H1 (cell line): ENCODE results near the gene CLPTM1L. TPM values are rescaled to one million over a fixed set of nuclear protein-coding genes. Genes with fewer than 3 reads are reported as not detected.

Source experiments
- ATF2 ChIP-seq: IDR thresholded peaks from 2 replicates; pipeline ENCODE4 v1.6.1; 2012; ENCODE audit warnings: low read length, inconsistent platforms
- BACH1 ChIP-seq: IDR thresholded peaks from 2 replicates; pipeline ENCODE4 v1.6.1; 2012; ENCODE audit warnings: low read length, improper control_type of control experiment
- BRCA1 ChIP-seq: IDR thresholded peaks from 2 replicates; pipeline ENCODE4 v1.6.1; 2012; ENCODE audit warnings: low read depth, low read length, improper control_type of control experiment
- CHD2 ChIP-seq: IDR thresholded peaks from 2 replicates; pipeline ENCODE4 v1.6.1; 2012; ENCODE audit warnings: low read length, improper control_type of control experiment
- JUN ChIP-seq: IDR thresholded peaks from 2 replicates; pipeline ENCODE4 v1.6.1; 2011; ENCODE audit warnings: low read depth, mild to moderate bottlenecking, improper control_type of control experiment, low read length
- JUND ChIP-seq: IDR thresholded peaks from 2 replicates; pipeline ENCODE4 v1.6.1; 2011; ENCODE audit warnings: mild to moderate bottlenecking, improper control_type of control experiment, low read length
- POLR2A ChIP-seq, 2 experiments: IDR thresholded peaks; 1 replicate in 1 of 2; 2 replicates in 1 of 2; pipeline ENCODE4 v1.6.1; 2011; ENCODE audit warnings: low read depth in 2 of 2, low read length in 2 of 2, mild to moderate bottlenecking in 2 of 2; ENCODE audit errors: control extremely low read depth in 1 of 2
- POU5F1 ChIP-seq: IDR thresholded peaks from 2 replicates; pipeline ENCODE4 v1.6.1; 2011; ENCODE audit warnings: low read depth, mild to moderate bottlenecking, low read length, moderate library complexity
- SIN3A ChIP-seq, 2 experiments: IDR thresholded peaks in 1 of 2; conservative IDR thresholded peaks in 1 of 2; 2 replicates each; pipeline ENCODE4 v1.6.1; 2011 to 2012; ENCODE audit warnings: low read length in 2 of 2, improper control_type of control experiment in 1 of 2, low read depth in 1 of 2, mild to moderate bottlenecking in 1 of 2
- SP2 ChIP-seq: IDR thresholded peaks from 2 replicates; pipeline ENCODE4 v1.6.1; 2012; ENCODE audit warnings: mild to moderate bottlenecking, low read length, inconsistent platforms
- TCF12 ChIP-seq: IDR thresholded peaks from 2 replicates; pipeline ENCODE4 v1.6.1; 2011; ENCODE audit warnings: low read depth, mild to moderate bottlenecking, low read length
- polyA plus RNA-seq, 7 experiments: library from polyadenylated mRNA; depleted of rRNA in 3 of 7; stranded (reverse) in 5 of 7; unstranded in 2 of 7; fragments of >200 nt in 5 of 7; fragments of 200-250 nt in 2 of 7; gene quantifications; 1 replicate in 5 of 7; 2 replicates in 1 of 7; 4 replicates in 1 of 7; pipeline versions ENCODE4 v1.2.1 to v1.2.3, GENCODE V29; 2011 to 2013; ENCODE audit warnings: missing spikeins in 2 of 7, mixed read lengths in 2 of 7
- total RNA-seq: library from RNA; stranded (reverse); fragmentation: NEBNext Ultra II Directional; extraction: Animal tissue kit (Norgen Biotek cat#: 25700); gene quantifications from 2 replicates; pipeline ENCODE4 v1.2.1, GENCODE V29; 2021

Gene CLPTM1L
- total and polyA plus RNA-seq, 2 of the 8 experiments (the other 6 are each of a cell fraction or from before 2014, with no cell fraction given): 102 to 119 TPM

GRCh38 chr5:1322955-1323802 is 21.7 kb downstream of the CLPTM1L start (continued):
- TF ChIP-seq TCF12 (no peak), BACH1 (no peak), POU5F1 (no peak), CHD2 (no peak), JUN (no peak), SP2 (no peak), JUND (no peak), POLR2A (IDR thresholded peaks at IDR 0.05; ENCODE audit: control extremely low read depth in 1 of 2, low read depth in 2 of 2, low read length in 2 of 2) (no peak), SIN3A (conservative IDR thresholded peaks at IDR 0.05 in 1 of 2, IDR thresholded peaks at IDR 0.05 in 1 of 2; ENCODE audit: low read depth in 1 of 2, low read length in 2 of 2) (no peak), BRCA1 (no peak), ATF2 (no peak)
